Neural crest cell (in vitro differentiated cells): ENCODE results near the gene OGDH. TPM values are rescaled to one million over a fixed set of nuclear protein-coding genes. Genes with fewer than 3 reads are reported as not detected.
A peak's percentile ranks its signal among the peaks of the same experiment; 100 is the strongest.
"Not testable (repeated sequence)": the region's sequence is repeated elsewhere in the genome, so short reads cannot be mapped to it uniquely, and the experiment has no call there.

Experiments used
- DNase-seq: peaks from one replicate; pipeline ENCODE4 v3.0.0; 2021; ENCODE audit warnings: low read depth, mixed read lengths, low spot score
- H3K27ac Mint-ChIP-seq: one replicate; pipeline ENCODE4 v1.8.0; 2021; ENCODE audit warnings: mild to moderate bottlenecking, mixed read lengths; ENCODE audit not compliant: unreplicated experiment
- H3K27me3 Mint-ChIP-seq: 2 replicates; pipeline ENCODE4 v1.8.0; 2021; ENCODE audit warnings: low read depth, mild to moderate bottlenecking, mixed read lengths
- H3K36me3 Mint-ChIP-seq: 2 replicates; pipeline ENCODE4 v1.8.0; 2021; ENCODE audit warnings: low read depth, mild to moderate bottlenecking, mixed read lengths
- H3K4me1 Mint-ChIP-seq: 2 replicates; pipeline ENCODE4 v1.8.0; 2021; ENCODE audit warnings: mixed read lengths
- H3K4me3 Mint-ChIP-seq: one replicate; pipeline ENCODE4 v1.8.0; 2021; ENCODE audit warnings: mild to moderate bottlenecking, mixed read lengths
- H3K9me3 Mint-ChIP-seq: 2 replicates; pipeline ENCODE4 v1.8.0; 2021; ENCODE audit warnings: mixed read lengths
- total RNA-seq: library from RNA; stranded (reverse); gene quantifications from 2 replicates; pipeline ENCODE4 v1.2.1, GENCODE V29; 2021
- TF ChIP-seq, protein P1 (sequence below): fragments of 200-600 bp; sonication (generic); conservative IDR thresholded peaks from 2 replicates; pipeline ENCODE4 v1.5.0; 2021; ENCODE audit warnings: antibody characterized with exemption, mild to moderate bottlenecking

The OGDH gene
- total RNA-seq, 1 donor from 2014 or later: 116 TPM

DNA sequence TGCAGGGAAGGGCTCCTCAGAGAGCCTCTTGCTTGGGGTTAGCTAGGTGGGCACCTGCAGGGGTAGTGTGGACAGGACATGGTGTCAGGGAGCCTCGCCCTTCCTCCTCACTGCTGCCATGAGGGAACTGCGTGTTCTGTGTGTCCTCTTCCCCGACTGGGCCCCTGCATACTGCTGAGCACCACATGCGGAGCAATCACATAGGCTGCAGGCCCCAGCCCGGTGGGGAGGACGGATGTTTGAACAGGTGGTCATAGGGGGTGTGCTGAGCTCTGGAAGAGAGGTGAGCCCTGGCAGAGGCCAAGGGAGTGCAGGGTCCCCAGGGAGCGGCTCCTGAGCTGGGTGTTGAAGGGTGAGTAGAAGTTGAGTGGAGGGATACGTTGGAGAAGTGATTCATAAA lies 93.9 kb downstream of the OGDH start:
- TF ChIP-seq, protein P1, sequence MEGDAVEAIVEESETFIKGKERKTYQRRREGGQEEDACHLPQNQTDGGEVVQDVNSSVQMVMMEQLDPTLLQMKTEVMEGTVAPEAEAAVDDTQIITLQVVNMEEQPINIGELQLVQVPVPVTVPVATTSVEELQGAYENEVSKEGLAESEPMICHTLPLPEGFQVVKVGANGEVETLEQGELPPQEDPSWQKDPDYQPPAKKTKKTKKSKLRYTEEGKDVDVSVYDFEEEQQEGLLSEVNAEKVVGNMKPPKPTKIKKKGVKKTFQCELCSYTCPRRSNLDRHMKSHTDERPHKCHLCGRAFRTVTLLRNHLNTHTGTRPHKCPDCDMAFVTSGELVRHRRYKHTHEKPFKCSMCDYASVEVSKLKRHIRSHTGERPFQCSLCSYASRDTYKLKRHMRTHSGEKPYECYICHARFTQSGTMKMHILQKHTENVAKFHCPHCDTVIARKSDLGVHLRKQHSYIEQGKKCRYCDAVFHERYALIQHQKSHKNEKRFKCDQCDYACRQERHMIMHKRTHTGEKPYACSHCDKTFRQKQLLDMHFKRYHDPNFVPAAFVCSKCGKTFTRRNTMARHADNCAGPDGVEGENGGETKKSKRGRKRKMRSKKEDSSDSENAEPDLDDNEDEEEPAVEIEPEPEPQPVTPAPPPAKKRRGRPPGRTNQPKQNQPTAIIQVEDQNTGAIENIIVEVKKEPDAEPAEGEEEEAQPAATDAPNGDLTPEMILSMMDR: no peak
- H3K27ac Mint-ChIP-seq: no peak overlapping the region
- H3K4me1 Mint-ChIP-seq: no peaks in the 10 kb centered on the region
- no peak for DNase-seq
- no peak overlapping the region for H3K4me3 Mint-ChIP-seq
- peaks cover 33% of the 10 kb centered on the region for H3K36me3 Mint-ChIP-seq
- H3K27me3 Mint-ChIP-seq: no peaks in the 10 kb centered on the region
- no peaks in the 10 kb centered on the region for H3K9me3 Mint-ChIP-seq

DNA sequence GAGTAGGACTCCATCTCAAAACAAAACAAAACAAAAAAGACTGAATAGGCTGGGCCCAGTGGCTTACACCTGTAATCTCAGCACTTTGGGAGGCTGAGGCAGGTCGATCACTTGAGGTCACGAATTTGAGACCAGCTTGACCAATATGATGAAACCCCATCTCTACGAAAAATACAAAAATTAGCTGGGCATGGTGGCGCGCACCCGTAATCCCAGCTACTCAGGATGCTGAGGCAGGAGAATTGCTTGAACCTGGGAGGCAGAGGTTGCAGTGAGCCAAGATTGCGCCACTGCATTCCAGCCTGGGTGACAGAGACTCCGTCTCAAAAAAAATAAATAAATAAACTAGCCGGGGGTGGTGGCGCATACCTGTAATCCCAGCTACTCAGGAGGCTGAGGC lies 97.0 kb downstream of the OGDH start:
- H3K27ac Mint-ChIP-seq, H3K4me3 Mint-ChIP-seq, H3K4me1 Mint-ChIP-seq, DNase-seq, H3K27me3 Mint-ChIP-seq, H3K9me3 Mint-ChIP-seq: not testable (repeated sequence)
- peaks cover 25% of the 10 kb centered on the region for H3K36me3 Mint-ChIP-seq

DNA sequence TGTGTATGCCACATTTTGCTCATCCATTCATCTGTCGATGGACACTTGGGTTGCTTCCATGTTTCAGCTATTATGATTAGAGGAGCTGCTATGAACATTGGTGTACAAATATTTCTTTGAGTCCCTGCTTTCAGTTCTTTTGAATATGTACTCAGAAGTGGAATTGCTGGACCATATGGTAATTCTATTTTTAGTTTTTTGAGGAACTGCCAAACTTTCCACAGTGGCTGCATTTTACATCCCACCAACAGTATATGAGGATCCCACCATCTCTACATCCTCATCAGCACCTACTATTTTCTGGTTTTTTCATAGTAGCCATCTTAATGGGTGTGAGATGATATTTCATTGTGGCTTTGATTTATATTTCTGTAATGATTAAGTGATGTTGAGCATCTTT lies 97.5 kb downstream of the OGDH start:
- peaks cover 25% of the 10 kb centered on the region for H3K36me3 Mint-ChIP-seq
- no peak overlapping the region for H3K27ac Mint-ChIP-seq
- TF ChIP-seq, protein P1: no peak
- no peaks in the 10 kb centered on the region for H3K9me3 Mint-ChIP-seq
- DNase-seq: no peak
- H3K27me3 Mint-ChIP-seq: no peaks in the 10 kb centered on the region
- H3K4me1 Mint-ChIP-seq: no peaks in the 10 kb centered on the region
- no peak overlapping the region for H3K4me3 Mint-ChIP-seq

DNA sequence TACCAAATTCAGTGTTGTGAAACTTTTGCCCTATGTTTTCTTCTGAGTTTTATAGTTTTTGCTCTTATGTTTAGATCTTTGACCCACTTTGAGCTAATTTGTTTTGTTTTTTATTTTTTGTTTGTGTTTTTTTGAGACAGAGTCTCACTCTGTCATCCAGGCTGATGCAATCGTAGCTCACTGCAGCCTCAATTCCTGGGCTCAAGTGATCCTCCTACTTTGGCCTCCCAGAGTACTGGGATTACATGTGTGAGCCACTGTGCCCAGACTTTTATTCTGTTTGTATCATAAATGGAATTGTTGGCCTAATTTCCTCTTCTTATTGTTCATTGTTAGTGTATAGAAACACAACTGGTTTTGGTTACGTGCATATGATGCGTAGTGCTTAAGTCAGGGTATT lies 99.0 kb downstream of the OGDH start:
- Mint-ChIP-seq H3K9me3 (no peaks in the 10 kb centered on the region), H3K36me3 (peaks cover 17% of the 10 kb centered on the region), H3K27ac (no peak overlapping the region), H3K27me3 (no peaks in the 10 kb centered on the region), H3K4me3 (no peak overlapping the region), H3K4me1 (peaks cover 5% of the 10 kb centered on the region)
- no peak for DNase-seq
- TF ChIP-seq, protein P1: no peak

DNA sequence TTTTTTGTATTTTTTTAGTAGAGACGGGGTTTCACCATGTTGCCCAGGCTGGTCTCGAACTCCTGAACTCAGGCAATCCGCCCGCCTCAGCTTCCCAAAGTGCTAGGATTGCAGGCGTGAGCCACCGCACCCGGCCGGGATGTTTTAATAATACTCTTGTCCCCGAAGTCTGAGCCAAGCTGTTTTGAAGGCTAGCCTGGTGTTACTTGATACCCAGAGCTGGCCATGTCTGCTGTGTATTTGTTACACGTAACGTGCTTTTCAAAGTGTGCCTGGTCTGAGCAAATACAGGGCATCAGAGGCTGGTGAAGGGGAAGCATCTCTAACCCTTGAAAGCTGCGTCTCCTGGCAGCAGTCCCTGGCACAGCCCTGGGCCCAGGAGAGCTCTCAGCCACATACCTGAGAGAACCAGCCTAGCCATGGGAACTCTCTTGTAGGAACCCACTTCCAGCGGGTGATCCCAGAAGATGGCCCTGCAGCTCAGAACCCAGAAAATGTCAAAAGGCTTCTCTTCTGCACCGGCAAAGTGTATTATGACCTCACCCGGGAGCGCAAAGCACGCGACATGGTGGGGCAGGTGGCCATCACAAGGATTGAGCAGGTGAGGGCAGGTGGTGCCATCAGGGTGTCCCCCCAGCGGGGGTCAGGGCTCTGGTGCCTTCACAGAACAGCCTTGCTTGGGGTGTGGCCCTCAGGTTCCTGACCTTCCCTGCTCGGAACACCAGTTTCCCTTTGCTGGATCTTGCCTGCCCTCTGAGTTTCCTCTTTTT lies 100.5 kb downstream of the OGDH start:
- DNase-seq: no peak
- Mint-ChIP-seq H3K36me3 (peaks cover 16% of the 10 kb centered on the region), H3K4me3 (no peak overlapping the region), H3K27me3 (no peaks in the 10 kb centered on the region), H3K9me3 (no peaks in the 10 kb centered on the region), H3K4me1 (peaks cover 10% of the 10 kb centered on the region), H3K27ac (no peak overlapping the region)
- TF ChIP-seq, protein P1: no peak

DNA sequence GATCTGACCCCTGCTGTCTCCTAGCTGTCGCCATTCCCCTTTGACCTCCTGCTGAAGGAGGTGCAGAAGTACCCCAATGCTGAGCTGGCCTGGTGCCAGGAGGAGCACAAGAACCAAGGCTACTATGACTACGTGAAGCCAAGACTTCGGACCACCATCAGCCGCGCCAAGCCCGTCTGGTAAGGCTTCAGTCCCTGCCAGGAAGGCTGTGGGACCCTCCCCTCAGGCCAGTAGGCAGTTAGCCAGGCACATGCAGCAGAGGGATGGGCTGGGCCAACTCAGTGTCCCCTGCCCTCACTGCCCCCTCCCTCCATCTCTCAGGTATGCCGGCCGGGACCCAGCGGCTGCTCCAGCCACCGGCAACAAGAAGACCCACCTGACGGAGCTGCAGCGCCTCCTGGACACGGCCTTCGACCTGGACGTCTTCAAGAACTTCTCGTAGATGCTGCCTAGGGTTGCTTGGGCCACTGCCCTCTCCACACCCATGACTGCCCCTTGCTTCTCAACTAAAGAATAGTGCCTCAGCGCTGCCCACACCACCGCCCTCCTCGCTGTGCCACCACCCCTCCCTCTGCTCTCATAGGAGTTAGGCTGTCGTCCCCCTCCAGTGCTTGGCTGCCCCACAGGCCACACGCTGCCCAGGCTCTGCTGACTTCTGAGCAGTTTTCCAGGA lies 101.3 kb downstream of the OGDH start:
- H3K9me3 Mint-ChIP-seq: no peaks in the 10 kb centered on the region
- H3K4me1 Mint-ChIP-seq: peaks cover 10% of the 10 kb centered on the region
- no peak for DNase-seq
- peaks cover 14% of the 10 kb centered on the region for H3K36me3 Mint-ChIP-seq
- peak overlapping the region; percentile 19 for H3K27ac Mint-ChIP-seq
- H3K27me3 Mint-ChIP-seq: no peaks in the 10 kb centered on the region
- no peak overlapping the region for H3K4me3 Mint-ChIP-seq
- TF ChIP-seq, protein P1: no peak
